Colonic mucosa (tissue), 4 donors: Measurements from ENCODE around the gene DNAJA2. TPM values are rescaled to one million over a fixed set of nuclear protein-coding genes. Genes with fewer than 3 reads are reported as not detected.

Experiments used
- DNase-seq: peaks from one replicate; pipeline ENCODE4 v3.0.0-alpha.2; 2020
- H3K27ac ChIP-seq: fragments of 200-600 bp; one replicate; pipeline ENCODE4 v1.8.0; 2021
- H3K27me3 ChIP-seq: fragments of 200-600 bp; one replicate; pipeline ENCODE4 v1.8.0; 2021
- H3K36me3 ChIP-seq: fragments of 200-600 bp; one replicate; pipeline ENCODE4 v1.8.0; 2021
- H3K4me1 ChIP-seq: fragments of 200-600 bp; one replicate; pipeline ENCODE4 v1.8.0; 2021; ENCODE audit warnings: mild to moderate bottlenecking
- H3K4me3 ChIP-seq: fragments of 200-600 bp; one replicate; pipeline ENCODE4 v1.8.0; 2021
- H3K9ac ChIP-seq, 2 donors: one replicate each; pipeline ENCODE4 v1.7.0; 2013; ENCODE audit warnings: control low read depth in 2 of 2, low read depth in 2 of 2, low read length in 2 of 2
- H3K9me3 ChIP-seq: fragments of 200-600 bp; one replicate; pipeline ENCODE4 v1.8.0; 2021
- CTCF ChIP-seq: fragments of 200-600 bp; IDR thresholded peaks from one replicate; pipeline ENCODE4 v1.8.0; 2022; ENCODE audit warnings: antibody characterized with exemption, mild to moderate bottlenecking
- intact Hi-C: fragments of 100-400 bp; cut with DNase I; formaldehyde crosslinking; loops from one replicate; pipeline ENCODE4 v1.14.1; 2022
- total RNA-seq, 2 donors: library from RNA; stranded (reverse); fragmentation: NEBNext Ultra II Directional in 1 of 2; extraction: Animal tissue kit (Norgen Biotek cat#: 25700) in 1 of 2; gene quantifications; one replicate each; pipeline ENCODE4 v1.2.1, GENCODE V29; 2021
- donor health status: healthy.
- donor health status: DM: no; HTN: no; CAD: no.
- donor health status: DM: no; HTN: no; CAD: no.

The DNAJA2 gene
- total RNA-seq, 2 donors from 2014 or later = 58.2 to 70.4 TPM

GRCh38 chr16:46926470-46927225, 46.8 kb downstream of the DNAJA2 start:
- intact Hi-C loops = loop anchor here (5.0 kb wide), 1 partner anchor 74 kb away; no protein-coding TSS in a partner anchor
- Histone ChIP-seq H3K36me3 (no peaks in the 10 kb centered on the region), H3K27ac (no peak overlapping the region), H3K9ac (no peak overlapping the region), H3K27me3 (no peaks in the 10 kb centered on the region), H3K4me3 (no peak overlapping the region), H3K9me3 (no peaks in the 10 kb centered on the region), H3K4me1 (no peaks in the 10 kb centered on the region)
- DNase-seq = no peak
- no peak for TF ChIP-seq CTCF

GRCh38 chr16:46924402-46924801, 49.1 kb downstream of the DNAJA2 start:
- H3K27ac ChIP-seq = no peak overlapping the region
- intact Hi-C loops = no loop called here
- TF ChIP-seq CTCF = no peak
- H3K4me3 ChIP-seq = no peak overlapping the region
- no peak overlapping the region for H3K9ac ChIP-seq
- H3K27me3 ChIP-seq = no peaks in the 10 kb centered on the region
- no peaks in the 10 kb centered on the region for H3K9me3 ChIP-seq
- no peak for DNase-seq
- H3K36me3 ChIP-seq = no peaks in the 10 kb centered on the region
- H3K4me1 ChIP-seq = no peaks in the 10 kb centered on the region

- Histone ChIP-seq H3K36me3 (no peaks in the 10 kb centered on the region), H3K4me3 (no peak overlapping the region), H3K9ac (no peak overlapping the region), H3K9me3 (no peaks in the 10 kb centered on the region), H3K4me1 (no peaks in the 10 kb centered on the region), H3K27ac (no peak overlapping the region), H3K27me3 (no peaks in the 10 kb centered on the region)
- no peak for DNase-seq
- intact Hi-C loops = no loop called here
- no peak for TF ChIP-seq CTCF
Measured at GRCh38 chr16:46923513-46924295, 49.8 kb downstream of the DNAJA2 start.

- TF ChIP-seq CTCF = no peak
- Histone ChIP-seq H3K4me1 (no peaks in the 10 kb centered on the region), H3K27ac (no peak overlapping the region), H3K27me3 (no peaks in the 10 kb centered on the region), H3K36me3 (no peaks in the 10 kb centered on the region), H3K4me3 (no peak overlapping the region), H3K9me3 (no peaks in the 10 kb centered on the region), H3K9ac (peak overlapping the region in 1 of 2 donors; percentile 12)
- intact Hi-C loops = no loop called here
- peak; percentile 34 for DNase-seq
Measured at GRCh38 chr16:46922239-46922638, 51.2 kb downstream of the DNAJA2 start.

GRCh38 chr16:46920402-46921068, 52.9 kb downstream of the DNAJA2 start:
- intact Hi-C loops = no loop called here
- Histone ChIP-seq H3K27me3 (no peaks in the 10 kb centered on the region), H3K4me3 (no peak overlapping the region), H3K9ac (no peak overlapping the region), H3K27ac (no peak overlapping the region), H3K9me3 (no peaks in the 10 kb centered on the region), H3K36me3 (no peaks in the 10 kb centered on the region), H3K4me1 (no peaks in the 10 kb centered on the region)
- no peak for TF ChIP-seq CTCF
- peak; percentile 76 for DNase-seq
